Activated CD4-positive, CD25-positive, alpha-beta regulatory T cell treated with anti-CD3 and anti-CD28 coated beads, Interleukin-2, amount 50 U/mL, for 24 hours (primary cell): Measurements from ENCODE around the gene MINAR2.

Experiments used
- ATAC-seq, 2 donors: fragments of 150-1000 bp; cut with Tn5 transposase; one replicate each; pipeline ENCODE4 v1.10.0; 2021; ENCODE audit warnings: mild to moderate bottlenecking in 1 of 2, moderate library complexity in 1 of 2

The MINAR2 gene

GRCh38 chr5:129773376-129773775 is 25.5 kb downstream of the MINAR2 start:
- no peak for ATAC-seq

GRCh38 chr5:129781594-129781993 is 33.7 kb downstream of the MINAR2 start:
- no peak for ATAC-seq

GRCh38 chr5:129803403-129803802 is 55.5 kb downstream of the MINAR2 start:
- ATAC-seq, result no peak

GRCh38 chr5:129804705-129805104 is 56.8 kb downstream of the MINAR2 start:
- no peak for ATAC-seq

GRCh38 chr5:129807162-129807814 is 59.4 kb downstream of the MINAR2 start:
- ATAC-seq, result no peak
